Upper lobe of left lung (tissue), 4 donors: Measurements from ENCODE around the gene SLC4A2.

ENCODE experiments used
- CTCF ChIP-seq, 6 experiments: fragments of 450-650 bp in 4 of 6; fragments of 200-600 bp in 2 of 6; sonication (generic) in 2 of 6; IDR thresholded peaks; one replicate each; pipeline ENCODE4 v1.5.1; 2016 to 2019; ENCODE audit warnings: antibody characterized with exemption in 6 of 6
- EP300 ChIP-seq, 4 donors: sonication (generic); formaldehyde crosslinking; IDR thresholded peaks; one replicate each; pipeline ENCODE4 v1.5.1; 2017; ENCODE audit warnings: antibody characterized with exemption in 4 of 4, control low read depth in 2 of 4
- POLR2A ChIP-seq, 4 donors: fragments of 450-650 bp; IDR thresholded peaks; one replicate each; pipeline ENCODE4 v1.5.1; 2016 to 2017; ENCODE audit warnings: antibody characterized with exemption in 4 of 4, mild to moderate bottlenecking in 2 of 4
- POLR2AphosphoS5 ChIP-seq, 2 donors: sonication (generic); formaldehyde crosslinking; IDR thresholded peaks; one replicate each; pipeline ENCODE4 v1.5.1; 2017; ENCODE audit warnings: antibody characterized with exemption in 2 of 2

- TF ChIP-seq POLR2A (IDR thresholded peaks at IDR 0.05) (no peak), CTCF (IDR thresholded peaks at IDR 0.05) (no peak), EP300 (IDR thresholded peaks at IDR 0.05) (no peak), POLR2AphosphoS5 (IDR thresholded peaks at IDR 0.05) (no peak)
Observed at GRCh38 chr7:151057506-151057988, 1.8 kb upstream of the SLC4A2 start, which contains the start of gene CDK5.
